PC-9 (cell line): ENCODE data around the gene SMARCAD1. TPM values are rescaled to one million over a fixed set of nuclear protein-coding genes. Genes with fewer than 3 reads are reported as not detected.

Experiments
- BruUV-seq: library from RNA; stranded (reverse); fragments of 400-500 nt; replicated peaks from 2 replicates; lab custom pipeline; 2021; lab: Mats Ljungman, UMichigan
- CTCF ChIA-PET: fragments of 300-600 bp; sonication (Branson Sonifier 250); formaldehyde crosslinking; loops from one replicate; lab custom pipeline; 2022; ENCODE audit warnings: antibody characterized with exemption; lab: Charles Lee
- POLR2A ChIA-PET: fragments of 300-600 bp; sonication (Branson Sonifier 250); formaldehyde crosslinking; loops from one replicate; lab custom pipeline; 2022; ENCODE audit warnings: antibody characterized with exemption; ENCODE audit not compliant: unreplicated experiment; lab: Charles Lee
- DNase-seq, 2 experiments: peaks; one replicate each; pipeline versions ENCODE4 v3.0.0 to v3.0.0-alpha.2; 2015 to 2022; ENCODE audit warnings: mixed read lengths in 1 of 2
- H2AFZ ChIP-seq: fragments of 200-600 bp; sonication (generic); 2 replicates; pipeline ENCODE4 v1.8.1; 2017; ENCODE audit warnings: antibody characterized with exemption
- H3F3A ChIP-seq: fragments of 200-600 bp; sonication (generic); 2 replicates; pipeline ENCODE4 v1.8.1; 2017; ENCODE audit warnings: antibody characterized with exemption, mild to moderate bottlenecking, low read depth; ENCODE audit not compliant: insufficient read depth
- H3K27ac ChIP-seq: fragments of 200-600 bp; sonication (generic); 2 replicates; pipeline ENCODE4 v1.6.1; 2016; ENCODE audit warnings: mixed run types
- H3K27me3 ChIP-seq: fragments of 200-600 bp; sonication (generic); 2 replicates; pipeline ENCODE4 v1.6.1; 2016; ENCODE audit warnings: low read depth, mixed run types; ENCODE audit not compliant: insufficient read depth
- H3K36me3 ChIP-seq: fragments of 200-600 bp; sonication (generic); 2 replicates; pipeline ENCODE4 v1.6.1; 2016; ENCODE audit warnings: low read depth, mixed run types
- H3K4me1 ChIP-seq: fragments of 200-600 bp; sonication (generic); replicated peaks from 2 replicates; pipeline ENCODE4 v1.6.1; 2016; ENCODE audit warnings: mixed run types; ENCODE audit not compliant: insufficient read depth
- H3K4me2 ChIP-seq: fragments of 200-600 bp; sonication (generic); 2 replicates; pipeline ENCODE4 v1.6.1; 2017; ENCODE audit warnings: mixed run types
- H3K4me3 ChIP-seq: fragments of 200-600 bp; sonication (generic); 2 replicates; pipeline ENCODE4 v1.6.1; 2016; ENCODE audit warnings: mixed run types
- H3K79me2 ChIP-seq: fragments of 200-600 bp; sonication (generic); 2 replicates; pipeline ENCODE4 v1.6.1; 2017; ENCODE audit warnings: low read depth, mixed run types
- H3K9me2 ChIP-seq: fragments of 200-600 bp; sonication (generic); 2 replicates; pipeline ENCODE4 v1.8.1; 2017; ENCODE audit warnings: mild to moderate bottlenecking; ENCODE audit not compliant: insufficient read depth
- H3K9me3 ChIP-seq: fragments of 200-600 bp; sonication (generic); 2 replicates; pipeline ENCODE4 v1.8.1; 2016; ENCODE audit warnings: low read depth; ENCODE audit not compliant: insufficient read depth
- H4K20me1 ChIP-seq: fragments of 200-600 bp; sonication (generic); 2 replicates; pipeline ENCODE4 v1.8.1; 2017; ENCODE audit not compliant: insufficient read depth
- EZH2 ChIP-seq: fragments of 200-600 bp; sonication (generic); IDR thresholded peaks from 2 replicates; pipeline ENCODE4 v1.8.0; 2017; ENCODE audit warnings: antibody characterized with exemption, low read depth
- intact Hi-C: fragments of 100-400 bp; cut with micrococcal nuclease; formaldehyde crosslinking; loops from one replicate; pipeline ENCODE4 v1.10.0; 2022; ENCODE audit not compliant: unreplicated experiment
- total RNA-seq: library from RNA; stranded (reverse); gene quantifications from 2 replicates; pipeline ENCODE4 v1.2.3, GENCODE V29; 2021
- TF ChIP-seq, protein P1 (sequence below): fragments of 200-600 bp; sonication (generic); conservative IDR thresholded peaks from 2 replicates; pipeline ENCODE4 v1.6.1; 2017; ENCODE audit warnings: mixed run types, antibody characterized with exemption, mild to moderate bottlenecking, moderate library complexity

Gene SMARCAD1
- total RNA-seq, 1 experiment from 2014 or later = 17.1 TPM

DNA sequence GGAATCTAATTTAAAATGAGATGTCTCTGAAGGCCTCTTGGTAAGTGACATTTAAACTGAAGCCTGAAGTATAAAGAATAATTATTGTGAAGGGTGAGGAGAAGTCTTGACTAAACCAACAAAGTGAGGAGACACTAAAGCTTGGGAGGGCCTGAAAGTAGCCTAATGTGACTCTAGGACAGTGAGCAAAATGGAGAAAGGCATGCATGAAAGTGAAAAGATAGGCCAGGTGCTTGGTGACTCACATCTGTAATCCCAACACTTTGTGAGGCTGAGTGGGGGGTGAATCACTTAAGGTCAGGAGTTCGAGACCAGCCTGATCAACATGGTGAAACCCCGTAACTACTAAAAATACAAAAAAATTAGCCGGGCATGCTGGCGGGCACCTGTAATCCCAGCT is 46.9 kb upstream of the SMARCAD1 start:
- no peaks in the 10 kb centered on the region for H4K20me1 ChIP-seq
- TF ChIP-seq, protein P1, sequence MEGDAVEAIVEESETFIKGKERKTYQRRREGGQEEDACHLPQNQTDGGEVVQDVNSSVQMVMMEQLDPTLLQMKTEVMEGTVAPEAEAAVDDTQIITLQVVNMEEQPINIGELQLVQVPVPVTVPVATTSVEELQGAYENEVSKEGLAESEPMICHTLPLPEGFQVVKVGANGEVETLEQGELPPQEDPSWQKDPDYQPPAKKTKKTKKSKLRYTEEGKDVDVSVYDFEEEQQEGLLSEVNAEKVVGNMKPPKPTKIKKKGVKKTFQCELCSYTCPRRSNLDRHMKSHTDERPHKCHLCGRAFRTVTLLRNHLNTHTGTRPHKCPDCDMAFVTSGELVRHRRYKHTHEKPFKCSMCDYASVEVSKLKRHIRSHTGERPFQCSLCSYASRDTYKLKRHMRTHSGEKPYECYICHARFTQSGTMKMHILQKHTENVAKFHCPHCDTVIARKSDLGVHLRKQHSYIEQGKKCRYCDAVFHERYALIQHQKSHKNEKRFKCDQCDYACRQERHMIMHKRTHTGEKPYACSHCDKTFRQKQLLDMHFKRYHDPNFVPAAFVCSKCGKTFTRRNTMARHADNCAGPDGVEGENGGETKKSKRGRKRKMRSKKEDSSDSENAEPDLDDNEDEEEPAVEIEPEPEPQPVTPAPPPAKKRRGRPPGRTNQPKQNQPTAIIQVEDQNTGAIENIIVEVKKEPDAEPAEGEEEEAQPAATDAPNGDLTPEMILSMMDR = no peak
- no peaks in the 10 kb centered on the region for H3K36me3 ChIP-seq
- H3K4me1 ChIP-seq = no peaks in the 10 kb centered on the region
- no peak for DNase-seq
- CTCF ChIA-PET = no interaction called here
- H3K27ac ChIP-seq = no peak overlapping the region
- POLR2A ChIA-PET = no interaction called here
- no peaks in the 10 kb centered on the region for H3K9me3 ChIP-seq
- H3K79me2 ChIP-seq = no peaks in the 10 kb centered on the region
- H3F3A ChIP-seq = no peaks in the 10 kb centered on the region
- no peaks in the 10 kb centered on the region for H3K9me2 ChIP-seq
- no peak overlapping the region for H2AFZ ChIP-seq
- no peaks in the 10 kb centered on the region for H3K27me3 ChIP-seq
- no peak overlapping the region for H3K4me2 ChIP-seq
- no TSS peak for BruUV-seq
- intact Hi-C loops = no loop called here
- no peak overlapping the region for H3K4me3 ChIP-seq

DNA sequence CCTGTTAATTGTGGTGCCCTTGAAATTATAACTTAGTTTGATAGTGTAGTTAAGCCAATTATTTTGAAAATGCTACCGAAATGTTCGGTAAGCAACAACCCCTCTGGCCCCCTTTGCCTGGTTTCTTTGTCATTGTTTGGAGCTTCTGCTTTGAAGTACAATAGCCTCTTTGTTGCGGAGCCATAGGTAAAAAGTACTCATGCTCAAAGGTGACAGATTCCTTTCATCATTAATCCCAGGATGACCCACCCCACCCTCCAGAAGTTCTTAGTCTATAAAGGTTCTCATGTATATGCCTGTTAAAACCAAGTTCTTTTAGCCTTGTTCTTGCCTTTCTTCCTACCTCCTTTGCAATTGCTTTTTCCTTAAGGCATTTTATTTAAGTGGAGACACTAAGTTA is 42.4 kb upstream of the SMARCAD1 start:
- H3K27ac ChIP-seq = no peak overlapping the region
- intact Hi-C loops = no loop called here
- DNase-seq = no peak
- H3K36me3 ChIP-seq = no peaks in the 10 kb centered on the region
- H3K9me3 ChIP-seq = no peaks in the 10 kb centered on the region
- H3K4me3 ChIP-seq = no peak overlapping the region
- H4K20me1 ChIP-seq = no peaks in the 10 kb centered on the region
- CTCF ChIA-PET = no interaction called here
- H3K27me3 ChIP-seq = no peaks in the 10 kb centered on the region
- no peaks in the 10 kb centered on the region for H3K4me1 ChIP-seq
- no peak overlapping the region for H3K4me2 ChIP-seq
- no peaks in the 10 kb centered on the region for H3K9me2 ChIP-seq
- no peaks in the 10 kb centered on the region for H3K79me2 ChIP-seq
- no peaks in the 10 kb centered on the region for H3F3A ChIP-seq
- H2AFZ ChIP-seq = no peak overlapping the region
- POLR2A ChIA-PET = no interaction called here
- no TSS peak for BruUV-seq
- TF ChIP-seq, protein P1 = no peak
- no peak for TF ChIP-seq EZH2

DNA sequence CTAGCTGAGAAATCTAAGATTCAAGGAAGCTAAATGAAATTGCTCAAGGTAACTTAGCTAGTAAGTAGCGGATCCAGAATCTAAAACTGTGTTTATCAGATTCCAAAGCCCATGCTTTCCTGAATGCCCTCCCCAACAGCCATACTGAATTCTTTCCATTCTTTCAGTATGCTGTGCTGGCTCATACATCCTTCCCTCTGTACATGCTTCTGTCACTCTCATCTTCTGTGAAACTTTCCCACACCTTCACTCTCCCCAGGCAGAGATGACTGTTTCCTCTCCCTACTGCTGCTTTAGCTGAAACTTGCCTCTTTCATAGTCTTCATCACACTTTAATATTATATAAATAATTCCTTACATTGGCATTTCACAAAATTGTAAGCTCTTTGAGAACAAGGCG is 39.3 kb upstream of the SMARCAD1 start:
- Histone ChIP-seq H2AFZ (no peak overlapping the region), H3K9me3 (no peaks in the 10 kb centered on the region), H3K27me3 (no peaks in the 10 kb centered on the region), H3K4me2 (no peak overlapping the region), H3K36me3 (no peaks in the 10 kb centered on the region), H3K4me1 (no peaks in the 10 kb centered on the region), H3K4me3 (no peak overlapping the region), H3F3A (no peaks in the 10 kb centered on the region), H4K20me1 (no peaks in the 10 kb centered on the region), H3K27ac (no peak overlapping the region), H3K79me2 (no peaks in the 10 kb centered on the region), H3K9me2 (no peaks in the 10 kb centered on the region)
- TF ChIP-seq EZH2 = no peak
- TF ChIP-seq, protein P1 = no peak
- BruUV-seq = no TSS peak
- CTCF ChIA-PET = no interaction called here
- POLR2A ChIA-PET = no interaction called here
- intact Hi-C loops = no loop called here
- no peak for DNase-seq
